HCT116 (cell line): ENCODE measurements around the gene CNPY1. TPM values are rescaled to one million over a fixed set of nuclear protein-coding genes. Genes with fewer than 3 reads are reported as not detected.
A peak's percentile ranks its signal among the peaks of the same experiment; 100 is the strongest.

Experiments used
- ATAC-seq: fragments of 200-7000 bp; cut with Tn5 transposase; 2 replicates; pipeline ENCODE4 v1.9.1; 2020; ENCODE audit warnings: mild to moderate bottlenecking, moderate library complexity
- BruUV-seq: library from RNA; stranded (reverse); fragments of 400-500 nt; replicated peaks from 2 replicates; lab custom pipeline; 2021; lab: Mats Ljungman, UMichigan
- CTCF ChIA-PET: fragments of 300-600 bp; sonication (Branson Sonifier 250); formaldehyde crosslinking; loops from one replicate; lab custom pipeline; 2021; ENCODE audit warnings: antibody characterized with exemption; lab: Charles Lee
- POLR2A ChIA-PET: fragments of 300-600, 350-600 bp; sonication (Branson Sonifier 250); formaldehyde crosslinking; loops from one replicate; lab custom pipeline; 2021; ENCODE audit warnings: antibody characterized with exemption; lab: Charles Lee
- RAD21 ChIA-PET, 2 experiments: fragments of 300-600 bp; sonication (Branson Sonifier 250); formaldehyde crosslinking; loops; one replicate each; lab custom pipeline; 2023; ENCODE audit warnings: low total read pairs in 2 of 2; ENCODE audit not compliant: uncharacterized antibody in 2 of 2, unreplicated experiment in 2 of 2, low non-redundant PET in 1 of 2; lab: Charles Lee
- DNase-seq: peaks from one replicate; pipeline ENCODE4 v3.0.0-alpha.2; 2010; ENCODE audit warnings: low read depth, low spot score
- H2AFZ ChIP-seq: fragments of 200-600 bp; shearing (Covaris generic), sonication (generic); 2 replicates; pipeline ENCODE4 v1.6.1; 2017; ENCODE audit warnings: low read depth, mixed run types, mixed read lengths, antibody characterized with exemption, low read length; ENCODE audit not compliant: poor library complexity, severe bottlenecking
- H3K27ac ChIP-seq: 2 replicates; pipeline ENCODE4 v1.5.1; 2012; ENCODE audit warnings: low read depth, low read length
- H3K27me3 ChIP-seq: fragments of 200-600 bp; sonication (generic); 2 replicates; pipeline ENCODE4 v1.6.1; 2016; ENCODE audit warnings: mixed run types, low read length, mixed read lengths; ENCODE audit not compliant: insufficient read depth
- H3K36me3 ChIP-seq, 2 experiments: fragments of 200-500 bp in 1 of 2; fragments of 200-600 bp in 1 of 2; sonication (Bioruptor generic) in 1 of 2; sonication (generic) in 1 of 2; 2 replicates each; pipeline versions ENCODE4 v1.5.1 to v1.6.1; 2014 to 2016; ENCODE audit warnings: low read length in 2 of 2, inconsistent platforms in 1 of 2, mixed read lengths in 1 of 2, mixed run types in 1 of 2; ENCODE audit not compliant: insufficient read depth in 2 of 2, control insufficient read depth in 1 of 2
- H3K4me1 ChIP-seq, 2 experiments: fragments of 200-600 bp in 1 of 2; sonication (generic) in 1 of 2; 2 replicates each; pipeline versions ENCODE4 v1.5.1 to v1.6.1; 2012 to 2017; ENCODE audit warnings: low read length in 2 of 2, inconsistent platforms in 1 of 2, mild to moderate bottlenecking in 1 of 2, mixed read lengths in 1 of 2, mixed run types in 1 of 2, moderate library complexity in 1 of 2; ENCODE audit not compliant: insufficient read depth in 2 of 2, control insufficient read depth in 1 of 2
- H3K4me2 ChIP-seq: fragments of 200-600 bp; sonication (generic); 2 replicates; pipeline ENCODE4 v1.6.1; 2017; ENCODE audit warnings: mixed run types, low read length, mixed read lengths
- H3K4me3 ChIP-seq, 2 experiments: fragments of 200-600 bp in 1 of 2; sonication (generic) in 1 of 2; replicated peaks in 1 of 2; 2 replicates each; pipeline ENCODE4 v1.5.1; 2011 to 2016; ENCODE audit warnings: low read length in 2 of 2, control low read depth in 1 of 2, low read depth in 1 of 2, mild to moderate bottlenecking in 1 of 2, mixed read lengths in 1 of 2, mixed run types in 1 of 2
- H3K79me2 ChIP-seq: fragments of 200-600 bp; sonication (generic); 2 replicates; pipeline ENCODE4 v1.6.1; 2017; ENCODE audit warnings: mild to moderate bottlenecking, mixed run types, low read length, moderate library complexity, mixed read lengths; ENCODE audit not compliant: insufficient read depth
- H3K9ac ChIP-seq: fragments of 200-600 bp; sonication (generic); 2 replicates; pipeline ENCODE4 v1.6.1; 2016; ENCODE audit warnings: low read length, mixed read lengths
- H3K9me2 ChIP-seq: fragments of 200-600 bp; sonication (generic), shearing (Covaris generic); 2 replicates; pipeline ENCODE4 v1.6.1; 2017; ENCODE audit warnings: mixed run types, mild to moderate bottlenecking, moderate library complexity; ENCODE audit not compliant: insufficient read depth
- H3K9me3 ChIP-seq, 2 experiments: fragments of 200-500 bp in 1 of 2; fragments of 200-600 bp in 1 of 2; sonication (Bioruptor generic) in 1 of 2; sonication (generic) in 1 of 2; 2 replicates each; pipeline ENCODE4 v1.6.1; 2014 to 2017; ENCODE audit warnings: low read length in 2 of 2, mixed read lengths in 2 of 2, inconsistent platforms in 1 of 2, low read depth in 1 of 2, mild to moderate bottlenecking in 1 of 2, mixed run types in 1 of 2, moderate library complexity in 1 of 2; ENCODE audit not compliant: control insufficient read depth in 1 of 2, insufficient read depth in 1 of 2
- H4K20me1 ChIP-seq: fragments of 200-600 bp; sonication (generic), shearing (Covaris generic); 2 replicates; pipeline ENCODE4 v1.6.1; 2017; ENCODE audit warnings: mixed run types, mild to moderate bottlenecking, moderate library complexity; ENCODE audit not compliant: insufficient read depth
- EZH2 ChIP-seq: fragments of 200-600 bp; sonication (generic); IDR thresholded peaks from 2 replicates; pipeline ENCODE4 v1.6.1; 2017; ENCODE audit warnings: antibody characterized with exemption, mixed run types
- JUND ChIP-seq: IDR thresholded peaks from 2 replicates; pipeline ENCODE4 v1.6.1; 2012
- SRF ChIP-seq: IDR thresholded peaks from 2 replicates; pipeline ENCODE4 v1.6.1; 2012; ENCODE audit warnings: low read depth
- YY1 ChIP-seq: IDR thresholded peaks from 2 replicates; pipeline ENCODE4 v1.6.1; 2011; ENCODE audit warnings: low read length, low read depth, moderate library complexity, mild to moderate bottlenecking; ENCODE audit not compliant: insufficient replicate concordance; ENCODE audit errors: extremely low read depth
- ZFX ChIP-seq: fragments of 450-650 bp; IDR thresholded peaks from 2 replicates; pipeline ENCODE4 v1.6.1; 2017
- intact Hi-C: fragments of 100-400 bp; cut with micrococcal nuclease; formaldehyde crosslinking; loops from 2 replicates; pipeline ENCODE4 v1.10.0; 2022
- total RNA-seq: library from RNA; stranded (reverse); gene quantifications from one replicate; pipeline ENCODE4 v1.2.1, GENCODE V29; 2021; ENCODE audit not compliant: unreplicated experiment
- TF ChIP-seq, protein P1 (sequence below): IDR thresholded peaks from 2 replicates; pipeline ENCODE4 v1.6.1; 2012; ENCODE audit warnings: low read depth

The CNPY1 gene
- total RNA-seq, 1 experiment from 2014 or later = not detected

DNA sequence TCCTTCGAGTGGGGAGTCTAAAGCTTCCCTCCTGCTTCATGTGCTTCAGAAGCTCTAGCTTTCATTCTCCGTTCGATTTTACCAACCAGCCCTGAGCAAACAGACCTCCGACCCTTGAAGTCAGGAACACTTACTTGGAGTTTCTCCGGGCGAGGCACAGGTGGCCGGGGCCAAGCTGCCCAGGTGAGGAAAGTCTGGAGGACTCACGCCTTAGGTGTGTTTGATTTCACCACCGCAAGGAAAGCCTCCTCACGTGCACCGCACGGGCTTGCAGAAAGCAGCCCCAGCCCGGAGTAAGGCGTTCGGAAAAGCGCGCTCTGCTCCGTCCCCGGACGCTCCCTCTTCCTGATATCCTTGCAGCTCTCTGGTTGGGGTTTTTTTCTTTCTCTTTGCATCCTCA lies 30.1 kb upstream of the CNPY1 start:
- Histone ChIP-seq H3K9ac (no peak overlapping the region), H3K27me3 (no peaks in the 10 kb centered on the region), H3K4me3 (no peak overlapping the region), H3K4me1 (peaks cover 5 to 12% of the 10 kb centered on the region in 2 experiments; a peak in 2 of 4 replicates), H2AFZ (no peak overlapping the region), H3K4me2 (peak overlapping the region; percentile 41), H3K79me2 (no peaks in the 10 kb centered on the region), H3K36me3 (no peaks in the 10 kb centered on the region), H3K9me2 (no peaks in the 10 kb centered on the region), H4K20me1 (no peaks in the 10 kb centered on the region), H3K9me3 (no peaks in the 10 kb centered on the region), H3K27ac (no peak overlapping the region)
- BruUV-seq = no TSS peak
- CTCF ChIA-PET = no interaction called here
- DNase-seq (no peak), ATAC-seq (no peak)
- RAD21 ChIA-PET = no interaction called here
- TF ChIP-seq JUND (no peak), EZH2 (no peak), SRF (no peak), ZFX (no peak), YY1 (no peak)
- TF ChIP-seq, protein P1, sequence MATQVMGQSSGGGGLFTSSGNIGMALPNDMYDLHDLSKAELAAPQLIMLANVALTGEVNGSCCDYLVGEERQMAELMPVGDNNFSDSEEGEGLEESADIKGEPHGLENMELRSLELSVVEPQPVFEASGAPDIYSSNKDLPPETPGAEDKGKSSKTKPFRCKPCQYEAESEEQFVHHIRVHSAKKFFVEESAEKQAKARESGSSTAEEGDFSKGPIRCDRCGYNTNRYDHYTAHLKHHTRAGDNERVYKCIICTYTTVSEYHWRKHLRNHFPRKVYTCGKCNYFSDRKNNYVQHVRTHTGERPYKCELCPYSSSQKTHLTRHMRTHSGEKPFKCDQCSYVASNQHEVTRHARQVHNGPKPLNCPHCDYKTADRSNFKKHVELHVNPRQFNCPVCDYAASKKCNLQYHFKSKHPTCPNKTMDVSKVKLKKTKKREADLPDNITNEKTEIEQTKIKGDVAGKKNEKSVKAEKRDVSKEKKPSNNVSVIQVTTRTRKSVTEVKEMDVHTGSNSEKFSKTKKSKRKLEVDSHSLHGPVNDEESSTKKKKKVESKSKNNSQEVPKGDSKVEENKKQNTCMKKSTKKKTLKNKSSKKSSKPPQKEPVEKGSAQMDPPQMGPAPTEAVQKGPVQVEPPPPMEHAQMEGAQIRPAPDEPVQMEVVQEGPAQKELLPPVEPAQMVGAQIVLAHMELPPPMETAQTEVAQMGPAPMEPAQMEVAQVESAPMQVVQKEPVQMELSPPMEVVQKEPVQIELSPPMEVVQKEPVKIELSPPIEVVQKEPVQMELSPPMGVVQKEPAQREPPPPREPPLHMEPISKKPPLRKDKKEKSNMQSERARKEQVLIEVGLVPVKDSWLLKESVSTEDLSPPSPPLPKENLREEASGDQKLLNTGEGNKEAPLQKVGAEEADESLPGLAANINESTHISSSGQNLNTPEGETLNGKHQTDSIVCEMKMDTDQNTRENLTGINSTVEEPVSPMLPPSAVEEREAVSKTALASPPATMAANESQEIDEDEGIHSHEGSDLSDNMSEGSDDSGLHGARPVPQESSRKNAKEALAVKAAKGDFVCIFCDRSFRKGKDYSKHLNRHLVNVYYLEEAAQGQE = no peak
- POLR2A ChIA-PET = no interaction called here
- intact Hi-C loops = no loop called here
